Coronary artery (tissue), 2 donors: ENCODE results near the gene ZNF48.
"Not testable (repeated sequence)": the region's sequence is repeated elsewhere in the genome, so short reads cannot be mapped to it uniquely, and the experiment has no call there.

ENCODE experiments used
- DNase-seq: peaks from one replicate; pipeline ENCODE4 v3.0.0-alpha.2; 2017; ENCODE audit warnings: low spot score
- H3K27ac ChIP-seq, 2 donors: fragments of 200-600 bp; sonication (generic); one replicate each; pipeline ENCODE4 v1.5.1; 2016 to 2019
- H3K4me3 ChIP-seq: fragments of 200-600 bp; sonication (generic); 2 replicates; pipeline ENCODE4 v1.5.1; 2016; ENCODE audit warnings: mild to moderate bottlenecking, moderate library complexity
- TF ChIP-seq, protein P1 (sequence below): fragments of 200-600 bp; sonication (generic); IDR thresholded peaks from one replicate; pipeline ENCODE4 v1.5.1; 2019; ENCODE audit warnings: antibody characterized with exemption

Gene ZNF48

DNA sequence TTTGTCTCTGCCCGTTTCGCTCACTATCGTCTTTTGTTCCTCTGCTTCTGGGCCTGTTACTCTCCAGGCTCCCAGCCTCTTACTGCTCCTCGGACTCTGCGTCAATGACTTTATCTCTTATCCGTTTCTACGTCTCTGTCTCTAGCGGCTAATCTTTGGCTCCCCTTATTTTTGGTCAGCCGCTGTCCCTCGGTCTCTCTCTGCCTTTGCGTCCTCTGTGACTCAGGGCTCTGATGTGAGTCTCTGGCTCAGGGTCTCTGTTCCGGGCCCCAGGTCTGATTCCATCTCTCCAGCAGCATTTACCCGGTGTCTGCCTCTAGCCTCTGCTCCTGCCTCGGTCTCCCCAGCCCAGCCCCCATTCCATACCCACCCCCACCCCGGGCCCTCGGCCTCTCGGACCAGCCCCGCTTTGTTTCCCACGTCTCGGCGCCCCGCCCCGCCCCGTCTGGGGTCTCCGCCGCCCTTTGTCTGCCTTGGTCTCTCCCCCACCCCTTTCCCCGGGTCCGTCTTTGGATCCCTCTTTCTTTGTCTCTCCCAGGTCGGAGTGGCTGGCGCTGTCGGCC lies 547 bp upstream of the ZNF48 start:
- DNase-seq: no peak
- peak overlapping the region; percentile 70 to 92 for H3K27ac ChIP-seq
- peak overlapping the region; percentile 93 for H3K4me3 ChIP-seq
- TF ChIP-seq, protein P1, sequence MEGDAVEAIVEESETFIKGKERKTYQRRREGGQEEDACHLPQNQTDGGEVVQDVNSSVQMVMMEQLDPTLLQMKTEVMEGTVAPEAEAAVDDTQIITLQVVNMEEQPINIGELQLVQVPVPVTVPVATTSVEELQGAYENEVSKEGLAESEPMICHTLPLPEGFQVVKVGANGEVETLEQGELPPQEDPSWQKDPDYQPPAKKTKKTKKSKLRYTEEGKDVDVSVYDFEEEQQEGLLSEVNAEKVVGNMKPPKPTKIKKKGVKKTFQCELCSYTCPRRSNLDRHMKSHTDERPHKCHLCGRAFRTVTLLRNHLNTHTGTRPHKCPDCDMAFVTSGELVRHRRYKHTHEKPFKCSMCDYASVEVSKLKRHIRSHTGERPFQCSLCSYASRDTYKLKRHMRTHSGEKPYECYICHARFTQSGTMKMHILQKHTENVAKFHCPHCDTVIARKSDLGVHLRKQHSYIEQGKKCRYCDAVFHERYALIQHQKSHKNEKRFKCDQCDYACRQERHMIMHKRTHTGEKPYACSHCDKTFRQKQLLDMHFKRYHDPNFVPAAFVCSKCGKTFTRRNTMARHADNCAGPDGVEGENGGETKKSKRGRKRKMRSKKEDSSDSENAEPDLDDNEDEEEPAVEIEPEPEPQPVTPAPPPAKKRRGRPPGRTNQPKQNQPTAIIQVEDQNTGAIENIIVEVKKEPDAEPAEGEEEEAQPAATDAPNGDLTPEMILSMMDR: no peak

DNA sequence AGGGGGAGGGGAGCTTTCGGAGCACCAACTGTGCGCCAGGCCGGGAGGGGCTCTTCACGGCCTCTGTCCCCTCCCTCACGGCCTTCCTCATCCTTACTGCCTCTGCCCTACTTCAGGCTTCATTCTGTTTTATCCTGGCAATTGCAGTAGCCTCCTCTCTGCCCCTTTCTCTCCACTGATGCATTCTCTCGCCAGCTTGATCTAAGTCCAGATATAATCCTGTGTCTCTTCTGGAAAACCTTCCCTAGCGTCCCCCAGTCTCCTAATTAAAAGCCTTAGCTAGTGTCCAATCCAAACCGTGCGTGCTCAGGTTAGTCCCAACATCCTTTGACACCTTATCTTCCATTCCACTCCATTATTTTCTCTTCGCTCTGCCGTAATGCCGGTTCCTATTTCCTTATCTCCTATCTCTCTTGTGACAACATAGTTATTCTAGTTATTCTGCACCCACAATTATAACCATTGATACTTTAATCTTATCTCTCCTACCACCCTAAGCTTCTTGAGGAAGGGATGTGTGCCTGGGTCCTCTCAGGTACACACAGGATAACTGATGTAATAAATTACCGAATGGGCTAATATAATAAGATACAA lies 869 bp downstream of the ZNF48 start:
- DNase-seq: no peak
- TF ChIP-seq, protein P1: no peak
- Histone ChIP-seq H3K27ac (peak overlapping the region; percentile 70 to 92), H3K4me3 (peak overlapping the region; percentile 93)

DNA sequence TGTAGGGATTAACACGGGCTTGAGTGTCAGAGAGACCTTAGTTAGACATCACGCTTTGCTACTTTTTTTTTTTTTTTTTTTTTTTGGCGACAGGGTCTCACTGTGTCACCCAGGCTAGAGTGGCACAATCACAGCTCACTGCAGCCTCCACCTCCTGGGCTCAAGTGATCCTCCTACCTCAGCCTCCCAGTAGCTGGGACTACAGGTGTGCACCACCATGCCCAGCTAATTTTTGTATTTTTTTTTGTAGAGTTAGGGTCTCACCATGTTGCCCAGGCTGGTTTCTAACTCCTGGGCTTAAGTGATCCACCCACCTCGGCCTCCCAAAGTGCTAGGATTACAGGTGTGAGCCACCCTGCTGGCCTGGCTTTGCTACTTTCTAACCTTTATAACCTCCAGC lies 1.4 kb downstream of the ZNF48 start:
- H3K4me3 ChIP-seq: not testable (repeated sequence)

DNA sequence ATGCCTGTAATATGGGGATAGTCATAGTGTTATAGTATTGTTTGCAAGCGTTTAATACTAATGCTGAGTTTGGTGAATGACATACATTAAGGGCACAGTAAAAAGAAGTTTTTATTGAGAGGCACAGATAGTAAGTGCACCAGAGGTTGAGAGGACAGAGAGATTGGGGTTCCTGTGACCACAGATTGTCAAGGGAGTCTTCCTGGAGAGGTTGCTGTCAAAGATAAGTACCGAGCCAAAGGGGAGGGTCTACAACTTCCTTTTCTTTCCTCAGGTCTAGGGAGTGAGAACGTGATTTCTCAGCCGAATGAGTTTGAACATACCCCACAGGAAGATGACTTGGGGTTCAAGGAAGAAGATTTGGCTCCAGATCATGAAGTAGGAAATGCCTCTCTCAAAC lies 1.8 kb downstream of the ZNF48 start:
- TF ChIP-seq, protein P1: no peak
- DNase-seq: no peak
- no peak overlapping the region for H3K4me3 ChIP-seq

More for the DNA sequence above, 1.4 kb downstream of the ZNF48 start:
- H3K27ac ChIP-seq, DNase-seq: not testable (repeated sequence)

DNA sequence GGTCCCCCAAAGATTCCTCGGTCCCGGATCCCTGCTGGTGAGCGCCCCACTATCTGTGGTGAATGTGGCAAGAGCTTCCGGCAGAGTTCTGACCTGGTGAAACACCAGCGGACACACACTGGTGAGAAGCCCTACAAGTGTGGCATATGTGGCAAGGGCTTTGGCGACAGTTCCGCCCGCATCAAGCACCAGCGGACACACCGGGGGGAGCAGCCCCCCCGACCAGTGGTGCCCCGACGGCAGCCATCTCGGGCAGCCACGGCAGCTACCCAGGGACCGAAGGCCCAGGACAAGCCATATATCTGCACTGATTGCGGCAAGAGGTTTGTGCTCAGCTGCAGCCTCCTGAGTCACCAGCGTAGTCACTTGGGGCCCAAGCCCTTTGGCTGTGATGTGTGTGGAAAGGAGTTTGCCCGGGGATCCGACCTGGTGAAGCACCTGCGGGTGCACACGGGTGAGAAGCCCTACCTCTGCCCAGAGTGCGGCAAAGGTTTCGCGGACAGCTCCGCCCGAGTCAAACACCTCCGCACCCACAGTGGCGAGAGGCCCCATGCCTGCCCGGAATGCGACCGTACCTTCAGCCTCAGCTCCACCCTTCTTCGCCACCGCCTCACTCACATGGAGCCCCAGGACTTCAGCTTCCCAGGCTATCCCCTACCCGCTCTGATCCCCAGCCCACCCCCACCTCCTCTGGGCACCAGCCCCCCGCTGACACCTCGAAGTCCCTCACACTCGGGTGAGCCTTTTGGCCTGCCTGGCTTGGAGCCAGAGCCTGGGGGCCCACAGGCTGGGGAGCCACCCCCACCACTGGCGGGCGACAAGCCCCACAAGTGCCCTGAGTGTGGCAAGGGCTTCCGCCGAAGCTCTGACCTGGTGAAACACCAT lies 2.8 kb downstream of the ZNF48 start:
- TF ChIP-seq, protein P1: no peak
- Histone ChIP-seq H3K27ac (no peak overlapping the region), H3K4me3 (no peak overlapping the region)
- no peak for DNase-seq

More for the DNA sequence above, 1.8 kb downstream of the ZNF48 start:
- no peak overlapping the region for H3K27ac ChIP-seq

- no peak overlapping the region for H3K4me3 ChIP-seq
- H3K27ac ChIP-seq: peak overlapping the region; percentile 59 to 89
- no peak for DNase-seq
- TF ChIP-seq, protein P1: no peak
Measured at GRCh38 chr16:30398661-30399434, 3.6 kb downstream of the ZNF48 start.
